GM21717 (cell line): ENCODE measurements around the gene ZBTB16.

Experiments used
- ATAC-seq: cut with Tn5 transposase; IDR thresholded peaks from one replicate; pipeline ENCODE4 v1.9.1; 2021; ENCODE audit warnings: mild to moderate bottlenecking, moderate library complexity; ENCODE audit not compliant: unreplicated experiment

ZBTB16 gene

DNA sequence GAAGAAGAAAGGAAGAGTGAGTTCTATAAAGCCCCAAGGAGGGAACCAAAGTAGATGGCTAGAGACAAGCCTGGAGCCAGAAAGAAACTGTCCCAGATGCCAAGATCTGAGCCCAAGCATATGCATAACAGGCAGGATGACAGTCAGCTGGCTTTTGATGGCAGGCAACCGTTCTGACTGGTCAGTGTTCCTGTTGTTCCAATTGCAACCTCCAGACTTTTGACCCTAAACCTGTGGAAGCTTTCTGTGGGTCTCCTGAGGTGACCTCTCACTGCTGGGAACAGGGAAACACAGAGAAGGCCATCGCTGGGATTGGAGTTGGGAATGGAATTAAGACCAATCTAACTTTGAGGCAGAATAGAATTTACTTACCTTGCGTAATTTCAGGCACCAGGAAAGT, 215.1 kb downstream of the ZBTB16 start:
- no peak for ATAC-seq

DNA sequence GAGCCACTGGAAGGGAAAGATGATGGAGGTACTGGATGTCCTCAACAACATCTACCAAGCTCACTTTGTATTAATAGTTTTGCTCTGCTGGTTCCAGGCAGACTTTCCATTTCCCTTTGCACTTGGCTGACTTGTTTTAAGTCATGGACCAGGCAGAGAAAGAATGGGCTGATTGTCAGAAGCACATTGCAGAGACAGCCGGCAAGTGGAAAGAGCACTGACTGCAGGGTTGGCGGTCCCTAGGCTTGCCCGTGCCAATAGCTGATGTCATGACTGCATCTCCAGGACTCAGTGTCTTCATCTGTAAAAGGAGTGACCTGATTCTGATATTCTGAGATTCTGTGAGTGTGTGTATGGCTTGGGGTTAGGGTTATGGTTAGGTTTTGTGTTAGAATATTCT, 215.8 kb downstream of the ZBTB16 start:
- no peak for ATAC-seq

GRCh38 chr11:114276077-114276476, 216.6 kb downstream of the ZBTB16 start:
- ATAC-seq, result no peak

- no peak for ATAC-seq
These were observed 218.3 kb downstream of the ZBTB16 start for GRCh38 chr11:114277637-114278341.

GRCh38 chr11:114278342-114279065, 219.0 kb downstream of the ZBTB16 start:
- no peak for ATAC-seq

DNA sequence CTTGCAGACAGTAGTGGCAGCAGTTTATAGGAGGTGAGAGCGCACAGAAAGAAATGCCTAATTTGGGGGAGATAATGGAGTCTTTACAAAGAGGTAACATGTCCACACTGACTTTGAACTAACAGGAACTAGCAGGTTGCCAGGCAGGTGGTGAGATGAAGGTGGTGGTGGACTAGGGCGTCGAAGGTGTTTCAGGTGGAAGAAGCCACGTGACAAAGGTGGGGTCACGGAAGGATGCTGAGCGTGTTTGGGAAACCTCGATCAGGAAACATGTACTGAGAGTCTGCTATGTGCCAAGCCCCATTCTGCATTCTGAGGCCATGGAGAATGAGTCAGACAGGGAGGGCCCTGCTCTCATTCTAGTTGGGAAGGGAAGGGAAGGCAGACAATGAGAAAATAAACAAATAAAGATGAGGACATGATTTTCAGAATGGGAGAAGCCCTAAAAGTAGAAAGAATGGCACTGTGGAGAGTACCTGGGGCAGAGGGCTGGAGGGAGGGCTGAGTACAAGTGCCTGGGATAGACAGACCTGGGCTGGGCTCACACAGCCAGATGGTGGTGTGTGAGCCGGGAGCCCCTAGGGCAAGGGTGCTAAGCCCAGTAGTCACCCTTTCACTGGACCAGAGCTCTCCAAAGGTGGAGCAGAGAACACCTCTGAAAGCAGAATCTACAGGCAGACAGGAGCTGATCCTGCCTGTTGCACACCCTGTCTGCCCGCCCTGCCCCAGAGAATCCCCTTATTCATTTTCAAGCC, 220.5 kb downstream of the ZBTB16 start:
- ATAC-seq, result no peak

GRCh38 chr11:114280696-114281095, 221.2 kb downstream of the ZBTB16 start:
- no peak for ATAC-seq

- ATAC-seq, result no peak
These were observed 222.0 kb downstream of the ZBTB16 start for GRCh38 chr11:114281388-114281956.

- ATAC-seq, result no peak
These were observed 223.0 kb downstream of the ZBTB16 start for GRCh38 chr11:114282488-114282887.

- no peak for ATAC-seq
These were observed 223.9 kb downstream of the ZBTB16 start for GRCh38 chr11:114283422-114283821.

- ATAC-seq, result no peak
These were observed 224.5 kb downstream of the ZBTB16 start for GRCh38 chr11:114284021-114284420.

- ATAC-seq, result no peak
These were observed 225.4 kb downstream of the ZBTB16 start for GRCh38 chr11:114284914-114285313.

DNA sequence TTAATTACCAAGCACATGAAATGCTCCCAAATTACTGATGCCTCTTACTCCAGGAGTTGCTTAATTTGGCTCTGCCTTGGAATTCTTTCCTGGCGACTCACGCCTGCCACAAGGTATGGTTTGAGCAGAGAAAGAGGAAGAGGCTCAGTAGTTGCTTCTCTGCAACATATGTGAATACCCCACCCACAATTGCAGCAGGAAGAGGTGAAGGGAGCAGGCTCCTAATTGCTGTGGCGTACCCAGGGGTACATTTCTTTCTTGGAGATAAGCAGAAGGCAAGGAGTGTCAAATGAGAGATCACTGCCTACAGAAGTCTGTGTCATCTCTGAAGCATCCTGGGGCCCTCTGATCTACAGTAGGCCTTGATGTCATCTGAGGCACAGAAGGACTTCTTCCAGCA, 226.1 kb downstream of the ZBTB16 start:
- ATAC-seq, result no peak

- no peak for ATAC-seq
These were observed 226.7 kb downstream of the ZBTB16 start for GRCh38 chr11:114286229-114286628.

DNA sequence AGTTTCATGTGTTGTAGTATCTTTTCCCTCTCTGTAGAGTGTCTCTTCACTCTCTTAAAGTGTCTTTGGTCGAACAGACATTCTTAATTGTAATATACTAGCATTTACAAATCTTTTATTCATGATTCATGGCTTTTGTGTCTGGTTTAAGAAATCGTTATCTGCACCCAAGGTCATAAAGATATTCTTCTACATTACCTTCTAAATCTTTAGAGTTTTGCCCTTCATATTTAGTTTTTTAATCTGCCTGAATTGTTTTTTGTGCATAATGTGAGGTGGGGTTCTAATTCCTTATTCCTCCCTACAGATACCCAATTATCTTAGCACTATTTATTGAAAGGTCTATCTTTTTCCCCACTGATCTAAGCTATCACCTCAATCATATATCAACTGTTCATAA, 227.6 kb downstream of the ZBTB16 start:
- no peak for ATAC-seq

DNA sequence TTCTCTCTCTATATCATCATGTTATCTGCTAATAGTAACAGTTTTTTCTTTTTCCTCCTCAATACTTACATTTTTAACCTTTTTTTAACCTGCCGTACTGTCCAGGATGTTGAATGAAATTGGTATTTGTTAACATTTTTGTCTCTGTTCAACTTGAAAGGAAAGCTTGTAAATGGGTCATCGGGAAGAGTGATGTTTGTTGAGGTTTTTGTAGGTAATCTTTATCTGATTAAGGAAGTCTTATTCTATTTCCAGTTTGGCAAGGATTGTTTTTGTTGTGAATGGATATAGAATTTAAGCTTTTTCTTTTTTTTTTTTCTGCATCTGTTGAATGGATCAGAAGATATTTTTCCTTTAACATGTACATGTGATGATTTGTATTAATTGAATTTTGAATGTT, 228.6 kb downstream of the ZBTB16 start:
- ATAC-seq, result no peak

DNA sequence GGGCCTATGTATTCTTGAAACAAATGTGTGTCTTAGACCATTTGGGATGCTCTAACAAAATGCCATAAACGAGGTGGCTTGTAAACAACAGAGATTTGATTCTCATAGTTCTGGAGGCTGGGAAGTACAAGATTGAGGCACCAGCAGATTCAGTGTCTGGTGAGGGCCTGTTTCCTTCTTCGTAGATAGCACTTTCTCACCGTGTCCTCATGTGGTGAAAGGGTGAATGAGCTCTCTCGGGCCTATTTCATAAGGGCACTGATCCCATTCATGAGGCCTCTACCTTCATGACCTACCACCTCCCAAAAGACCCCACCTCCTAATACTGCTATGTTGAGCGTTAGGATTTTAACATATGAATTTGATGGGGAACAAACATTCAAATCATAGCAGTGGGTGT, 230.3 kb downstream of the ZBTB16 start:
- no peak for ATAC-seq

DNA sequence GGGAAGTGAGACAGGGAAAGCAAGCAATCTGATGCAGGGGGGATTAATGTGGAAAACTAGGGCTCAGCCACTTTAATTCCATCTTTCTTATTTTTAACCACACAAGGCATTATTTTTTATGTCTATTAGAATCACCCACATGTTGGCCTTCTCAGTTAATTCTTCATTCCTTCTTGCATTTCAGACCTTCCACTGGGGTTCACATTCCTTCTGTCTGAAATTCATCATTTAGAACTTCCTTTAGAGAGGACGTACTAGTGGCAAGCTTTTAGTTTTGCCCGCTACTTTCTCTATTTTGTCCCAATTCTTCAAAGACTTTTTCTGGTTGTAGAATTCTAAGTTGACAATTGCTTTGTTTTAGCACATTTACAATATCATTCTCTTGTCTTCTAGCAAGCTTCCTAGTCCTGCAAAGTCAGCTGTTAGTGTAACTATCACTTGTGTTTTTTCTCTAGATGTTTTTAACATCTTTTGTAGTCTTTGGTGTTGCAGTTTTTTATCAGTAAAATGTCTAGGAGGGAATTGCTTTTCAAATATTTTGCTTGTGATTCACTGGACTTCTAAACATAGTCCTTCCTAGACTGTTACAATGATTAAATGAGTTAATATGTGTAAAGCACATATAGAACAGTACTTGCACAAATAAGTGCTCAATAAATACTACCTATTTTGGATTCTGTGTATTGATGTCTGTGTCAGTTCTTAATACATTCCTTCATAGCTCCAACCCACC, 231.2 kb downstream of the ZBTB16 start:
- ATAC-seq, result no peak

GRCh38 chr11:114291381-114291780, 231.9 kb downstream of the ZBTB16 start:
- ATAC-seq, result no peak

DNA sequence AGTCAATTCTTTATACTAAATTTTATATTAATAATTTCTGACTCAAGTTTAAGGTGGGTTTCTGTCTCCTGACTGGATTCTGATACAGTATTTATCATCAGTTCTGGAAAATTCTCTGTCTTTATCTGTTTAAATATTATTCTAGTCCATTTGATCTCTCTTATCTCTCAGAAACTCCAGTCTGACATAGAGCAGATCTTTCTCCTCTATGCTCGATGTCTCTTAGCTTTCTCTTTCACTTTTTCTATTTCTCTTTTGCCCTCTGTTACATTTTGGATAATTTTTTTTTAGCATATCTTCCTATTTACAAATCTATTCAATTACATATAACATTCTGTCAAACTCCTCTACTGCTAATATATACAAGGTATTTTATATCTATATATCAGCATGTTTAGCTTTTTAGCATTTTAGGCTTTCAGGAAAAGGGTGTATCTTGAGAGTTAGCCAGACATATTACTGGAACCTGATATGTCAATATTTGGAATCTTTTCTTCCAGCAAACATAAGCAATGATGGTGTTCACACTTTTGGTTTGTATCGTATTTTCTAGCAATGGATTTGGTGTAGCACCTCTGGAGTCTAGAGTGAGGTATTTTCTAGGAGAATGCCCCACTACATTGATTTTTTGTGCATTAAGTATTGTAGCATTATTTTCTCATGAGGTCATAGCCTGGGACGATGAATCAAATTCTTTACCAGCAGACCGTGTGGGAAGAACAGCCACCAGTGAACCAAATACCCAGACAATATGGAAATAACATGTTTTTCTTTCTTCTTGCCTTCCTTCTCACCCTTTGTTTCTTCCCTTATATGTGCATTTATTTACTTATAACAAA, 232.6 kb downstream of the ZBTB16 start:
- no peak for ATAC-seq
